GM21619 (cell line): ENCODE data around the gene CENPP.

ENCODE experiments used
- ATAC-seq: cut with Tn5 transposase; IDR thresholded peaks from one replicate; pipeline ENCODE4 v1.9.1; 2021; ENCODE audit not compliant: unreplicated experiment

Gene CENPP

GRCh38 chr9:92422611-92423338 lies 97.0 kb downstream of the CENPP start:
- ATAC-seq = no peak

DNA sequence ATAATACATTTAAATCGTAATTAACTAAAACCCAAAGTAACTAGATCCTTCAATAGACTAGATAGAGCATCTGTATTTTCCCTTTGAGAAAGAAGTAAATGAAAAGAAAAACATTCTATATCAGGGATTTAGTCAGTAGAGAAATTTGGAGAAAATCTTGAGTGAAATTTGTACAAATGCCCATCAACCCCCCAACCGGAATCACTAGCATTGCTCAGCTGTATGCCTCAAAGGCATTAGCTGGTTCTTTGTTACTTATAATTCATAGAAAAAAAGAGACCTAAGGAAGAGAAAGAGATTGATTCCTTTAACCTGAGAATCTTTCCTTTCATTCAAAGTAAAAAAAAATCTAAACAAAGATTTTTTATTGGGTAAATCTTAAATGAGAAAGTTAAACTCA lies 97.9 kb downstream of the CENPP start:
- ATAC-seq = no peak

DNA sequence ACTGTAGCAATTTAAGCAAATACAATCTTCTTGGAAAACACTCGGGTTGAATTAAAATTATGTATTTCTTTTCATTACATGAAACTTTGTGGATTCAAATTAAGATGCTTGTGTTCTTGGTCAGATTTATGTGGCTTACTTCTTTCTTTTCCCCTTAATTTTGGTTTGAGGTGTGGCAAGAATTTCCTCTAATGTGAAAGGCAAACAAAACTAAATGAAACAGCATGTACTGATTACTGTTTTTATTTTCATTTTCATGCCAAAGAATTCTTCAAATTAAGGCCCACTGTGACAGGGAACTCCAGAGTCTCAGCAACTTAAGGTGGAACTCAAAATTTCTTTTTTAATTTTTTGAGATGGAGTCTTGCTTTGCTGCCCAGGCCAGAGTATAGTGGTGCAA lies 98.6 kb downstream of the CENPP start, which contains the start of gene OMD:
TSS of gene OMD (minus strand) at position 132 of the 400 bp plus-strand sequence. CDS start 6,913 bp downstream, outside the sequence.
- no peak for ATAC-seq

DNA sequence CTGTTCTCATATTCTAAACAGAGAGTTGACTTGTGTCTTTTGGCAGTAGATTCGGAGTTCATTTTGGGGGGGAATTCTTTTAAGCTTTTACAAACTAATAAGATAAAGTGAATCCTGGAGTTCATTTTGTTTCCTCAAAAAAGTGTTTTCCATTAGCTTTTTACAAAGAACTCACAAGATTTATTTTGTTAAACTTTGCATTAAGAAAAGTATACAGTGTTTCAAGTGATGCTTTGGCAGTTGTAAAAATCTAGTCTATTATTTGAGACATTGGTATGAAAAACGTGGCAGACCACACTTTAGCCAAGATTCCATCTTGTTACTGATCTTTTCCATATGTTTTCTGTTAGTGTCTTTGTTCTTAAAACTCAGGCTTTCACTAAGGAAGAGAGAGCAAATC lies 99.7 kb downstream of the CENPP start:
- ATAC-seq = no peak

DNA sequence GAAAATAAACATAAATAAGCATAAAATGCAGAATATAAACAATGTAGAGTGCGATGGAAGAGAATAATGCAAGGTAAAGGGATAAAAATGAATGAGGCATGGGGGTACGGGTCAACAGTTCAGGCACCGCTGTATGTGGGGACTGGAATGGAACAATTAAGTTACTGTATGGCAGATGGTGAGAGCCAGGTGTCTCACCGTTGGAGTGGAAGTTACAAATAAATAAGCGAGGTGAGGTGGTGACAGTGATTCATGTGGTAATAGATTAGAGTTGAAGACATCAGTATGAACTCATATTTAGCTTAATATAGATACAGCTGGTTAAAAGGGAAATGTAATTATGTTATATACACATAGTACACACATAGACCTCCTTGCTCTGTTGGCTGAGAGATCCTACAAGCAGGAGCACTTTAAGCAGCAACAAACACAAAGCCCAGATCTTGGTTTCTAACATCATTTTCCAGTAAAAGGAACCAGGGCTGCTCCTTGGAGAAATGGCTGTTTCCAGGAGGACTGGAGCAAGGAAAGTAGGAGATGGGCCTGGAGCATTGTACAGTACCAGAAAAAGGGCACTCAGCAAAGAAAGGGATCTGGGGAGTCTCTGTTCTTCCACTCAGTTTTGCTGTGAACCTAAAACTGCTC lies 100.9 kb downstream of the CENPP start:
- ATAC-seq = no peak

DNA sequence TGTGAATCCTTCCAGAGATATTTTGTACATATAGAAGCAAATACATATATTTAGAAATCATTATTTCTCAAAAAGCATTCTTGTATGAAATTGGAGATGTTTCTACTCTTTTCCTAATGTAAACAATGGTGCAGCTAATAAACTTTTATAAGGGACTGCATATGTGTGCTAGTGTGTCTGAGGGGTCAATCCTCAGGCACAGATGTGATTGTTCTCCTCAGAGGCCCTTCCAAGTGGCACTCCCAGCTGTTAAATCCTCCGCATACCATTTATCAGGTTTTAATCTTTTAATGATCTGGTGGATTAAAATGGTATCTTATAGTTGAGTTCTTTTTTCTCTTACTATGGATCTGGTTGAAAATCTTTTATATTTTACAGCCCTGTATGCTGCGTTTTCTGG lies 104.1 kb downstream of the CENPP start:
- ATAC-seq = no peak

GRCh38 chr9:92432350-92432749 lies 106.6 kb downstream of the CENPP start:
- no peak for ATAC-seq

- ATAC-seq = no peak
These were observed 107.3 kb downstream of the CENPP start for GRCh38 chr9:92432972-92433548.

DNA sequence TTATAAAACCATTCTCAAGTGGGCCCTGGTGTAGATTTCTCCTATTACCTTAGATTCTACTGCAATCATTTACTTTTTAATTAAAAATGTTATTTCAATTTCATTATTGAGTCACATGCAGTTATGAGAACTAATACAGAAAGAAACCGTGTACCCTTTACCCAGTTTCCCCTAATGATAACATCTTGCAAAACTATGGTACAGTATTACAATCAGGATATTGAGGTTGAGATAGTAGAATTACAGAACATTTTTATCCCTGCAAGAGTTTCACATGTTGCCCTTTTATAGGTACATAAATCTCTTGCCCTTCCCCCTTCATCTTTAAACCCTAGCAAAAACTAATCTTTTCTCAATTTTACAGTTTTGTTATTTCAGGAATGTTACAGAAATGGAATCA lies 109.5 kb downstream of the CENPP start:
- no peak for ATAC-seq

- ATAC-seq = no peak
These were observed 113.3 kb downstream of the CENPP start for GRCh38 chr9:92438900-92439526.

- no peak for ATAC-seq
These were observed 114.4 kb downstream of the CENPP start for GRCh38 chr9:92439921-92440750.

DNA sequence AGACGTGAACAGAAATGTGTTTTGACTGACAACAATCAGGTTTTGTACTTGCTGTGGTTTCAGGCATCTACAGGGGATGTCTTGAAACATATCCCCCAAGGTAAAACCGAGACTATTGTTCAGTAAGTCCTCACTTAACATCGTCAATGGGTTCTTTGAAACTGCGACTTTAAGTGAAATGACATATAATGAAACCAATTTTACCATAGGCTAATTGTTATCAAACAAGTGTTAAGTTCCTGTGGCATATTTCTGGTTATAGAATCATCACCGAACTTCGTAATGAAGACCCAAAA lies 114.9 kb downstream of the CENPP start:
- peak; percentile 64 for ATAC-seq

GRCh38 chr9:92444841-92445240 lies 119.1 kb downstream of the CENPP start:
- no peak for ATAC-seq

GRCh38 chr9:92446536-92446935 lies 120.8 kb downstream of the CENPP start:
- ATAC-seq = no peak

- no peak for ATAC-seq
These were observed 129.5 kb downstream of the CENPP start for GRCh38 chr9:92455217-92455616.

DNA sequence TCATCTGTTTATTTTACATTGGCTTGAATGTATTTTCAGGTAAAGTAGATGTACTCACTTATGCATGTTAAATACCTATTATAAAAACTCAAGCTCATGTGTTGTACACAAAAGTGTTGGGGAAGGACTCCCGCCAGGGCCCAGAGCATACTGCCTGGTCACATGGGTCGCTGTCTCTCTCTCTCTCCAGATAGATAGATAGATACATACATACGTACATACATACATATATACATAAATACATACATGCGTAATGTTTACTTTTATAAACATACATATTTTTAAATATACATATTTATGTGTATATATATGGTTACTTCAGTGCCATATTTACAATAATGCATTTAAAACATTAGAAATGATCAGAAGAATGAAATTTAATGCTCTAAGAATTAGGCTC lies 131.8 kb downstream of the CENPP start:
- ATAC-seq = no peak

DNA sequence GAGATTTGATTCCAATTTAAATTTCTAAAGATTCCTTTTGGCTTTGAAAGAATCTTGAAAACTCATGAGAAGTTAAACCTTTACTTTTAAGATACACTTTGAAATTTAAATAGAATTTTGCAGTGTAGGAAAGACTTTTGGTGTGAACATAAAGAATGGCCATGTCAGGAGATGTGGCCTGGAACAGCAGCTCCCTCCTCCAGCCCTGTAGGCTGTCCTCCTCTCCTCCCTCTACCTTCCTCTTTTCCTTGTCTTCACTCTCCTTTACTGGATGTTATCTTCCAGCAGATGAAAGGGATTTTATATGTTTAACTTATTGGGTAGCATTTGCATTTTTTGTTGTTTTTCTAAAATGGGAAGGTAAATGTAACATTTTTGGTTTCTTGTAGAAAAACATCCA lies 137.6 kb downstream of the CENPP start:
- no peak for ATAC-seq

GRCh38 chr9:92463984-92464383 lies 138.2 kb downstream of the CENPP start:
- ATAC-seq = no peak

DNA sequence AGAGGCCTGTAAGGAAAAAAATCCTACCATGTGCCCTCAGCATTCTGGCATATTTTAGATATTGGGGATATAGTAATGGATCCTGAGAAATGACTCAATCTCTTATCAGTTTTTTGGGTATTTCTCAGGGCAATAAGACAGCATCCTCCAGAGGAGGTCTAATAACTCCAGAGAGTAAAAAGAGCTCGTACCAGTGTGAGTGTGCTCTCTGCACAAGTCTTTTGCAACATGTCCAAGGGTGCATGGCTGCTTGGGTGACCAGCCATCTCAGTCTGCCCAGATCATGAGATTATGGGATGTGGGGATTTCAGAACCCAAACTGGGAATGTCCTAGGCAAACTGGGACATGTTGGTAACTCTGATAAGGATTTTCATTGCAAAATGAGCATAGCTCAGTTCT lies 141.3 kb downstream of the CENPP start:
- no peak for ATAC-seq

DNA sequence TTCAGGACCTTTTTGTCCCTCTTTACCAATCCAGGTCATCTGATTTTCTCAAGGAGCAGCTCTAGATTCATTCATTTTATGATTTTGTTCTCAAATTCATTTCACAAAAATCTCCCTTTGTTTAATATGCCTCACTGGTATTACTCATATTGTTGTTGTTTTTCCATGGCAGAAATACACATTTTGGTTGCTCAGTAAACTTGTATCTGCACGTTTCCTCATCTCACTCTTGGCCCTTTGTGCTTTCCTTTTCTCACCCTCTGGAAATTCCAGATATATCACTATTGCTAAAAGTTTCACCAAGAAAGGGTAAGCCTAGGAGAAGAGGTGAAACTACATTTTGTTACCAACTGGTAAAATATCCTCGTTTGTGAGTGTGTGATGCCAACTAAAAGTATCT lies 141.8 kb downstream of the CENPP start:
- ATAC-seq = no peak

DNA sequence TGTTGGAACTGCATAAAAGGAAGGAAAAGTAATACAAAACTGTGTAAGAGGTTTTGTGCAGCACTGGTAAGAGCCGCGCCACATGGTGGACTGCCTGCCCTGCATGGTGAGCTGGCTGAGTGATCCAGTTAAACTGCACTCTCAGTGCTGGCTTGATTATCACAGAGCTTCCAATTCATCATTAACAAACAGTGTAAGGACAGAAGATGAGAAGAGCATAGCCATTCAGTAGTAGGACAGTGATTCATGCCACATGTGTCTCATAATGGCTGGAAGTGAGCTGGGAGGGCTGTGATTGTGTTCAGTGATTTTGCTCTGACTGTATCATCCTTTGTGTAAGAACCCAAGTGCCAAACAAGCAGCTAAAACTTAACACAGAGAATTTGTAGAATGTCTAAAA lies 142.5 kb downstream of the CENPP start:
- no peak for ATAC-seq
